Tibial artery (tissue), 4 donors: ENCODE measurements around the gene SP110.
"Not testable (repeated sequence)": the region's sequence is repeated elsewhere in the genome, so short reads cannot be mapped to it uniquely, and the experiment has no call there.

Experiments used
- DNase-seq, 2 donors: peaks; one replicate each; pipeline ENCODE4 v3.0.0-alpha.2; 2019
- H3K27ac ChIP-seq, 2 donors: fragments of 200-600 bp; sonication (generic) in 1 of 2; 1 replicate in 1 of 2; 2 replicates in 1 of 2; pipeline ENCODE4 v1.5.1; 2018 to 2019; ENCODE audit warnings: mild to moderate bottlenecking in 1 of 2
- H3K27me3 ChIP-seq, 2 donors: fragments of 200-600 bp; sonication (generic) in 1 of 2; one replicate each; pipeline versions ENCODE4 v1.5.1 to v1.6.0; 2016 to 2019
- H3K36me3 ChIP-seq, 3 donors: fragments of 200-600 bp; sonication (generic) in 2 of 3; one replicate each; pipeline ENCODE4 v1.5.1; 2016 to 2019; ENCODE audit warnings: mild to moderate bottlenecking in 2 of 3
- H3K4me1 ChIP-seq, 4 donors: fragments of 200-600 bp; sonication (generic) in 2 of 4; 1 replicate in 3 of 4; 2 replicates in 1 of 4; pipeline ENCODE4 v1.5.1; 2016 to 2019
- H3K4me3 ChIP-seq, 2 donors: fragments of 200-600 bp; sonication (generic) in 1 of 2; 1 replicate in 1 of 2; 2 replicates in 1 of 2; pipeline ENCODE4 v1.5.1; 2018 to 2019; ENCODE audit warnings: mild to moderate bottlenecking in 2 of 2
- H3K9me3 ChIP-seq, 3 donors: fragments of 200-600 bp; sonication (generic) in 1 of 3; one replicate each; pipeline ENCODE4 v1.5.1; 2016 to 2019
- CTCF ChIP-seq, 2 experiments: fragments of 200-600 bp in 1 of 2; fragments of 450-650 bp in 1 of 2; IDR thresholded peaks; one replicate each; pipeline ENCODE4 v1.5.1; 2017 to 2019; ENCODE audit warnings: antibody characterized with exemption in 2 of 2, mild to moderate bottlenecking in 1 of 2, moderate library complexity in 1 of 2
- intact Hi-C: fragments of 100-400 bp; cut with DNase I; formaldehyde crosslinking; loops from one replicate; pipeline ENCODE4 v1.15.0; 2023; ENCODE audit warnings: low total_unique reads

The SP110 gene

DNA sequence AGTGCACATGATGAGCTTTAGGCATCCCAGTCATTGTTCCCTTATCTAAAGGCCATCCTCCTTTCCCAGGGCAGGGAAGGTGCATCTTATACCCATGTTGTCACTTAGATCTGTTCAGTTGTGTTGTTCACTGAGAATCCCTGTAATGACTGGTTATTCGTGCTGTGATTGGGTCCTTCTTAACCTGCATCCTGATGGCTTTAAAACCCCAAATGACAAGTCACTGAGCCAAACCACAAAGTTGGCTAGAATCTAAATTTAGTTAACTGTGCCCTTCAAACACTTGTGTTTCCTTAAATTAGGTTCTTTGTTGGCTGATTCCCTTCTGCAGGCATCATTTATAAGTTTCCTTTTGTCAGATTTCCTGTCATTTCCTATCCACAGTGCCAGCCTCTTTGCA, 92.6 kb downstream of the SP110 start:
- H3K36me3 ChIP-seq = no peaks in the 10 kb centered on the region
- H3K27ac ChIP-seq = no peak overlapping the region
- no peak overlapping the region for H3K4me3 ChIP-seq
- DNase-seq = no peak
- H3K9me3 ChIP-seq = no peaks in the 10 kb centered on the region
- intact Hi-C loops = no loop called here
- no peaks in the 10 kb centered on the region for H3K27me3 ChIP-seq
- H3K4me1 ChIP-seq = no peaks in the 10 kb centered on the region
- no peak for TF ChIP-seq CTCF (IDR thresholded peaks at IDR 0.05)

- H3K27me3 ChIP-seq = no peaks in the 10 kb centered on the region
- H3K4me3 ChIP-seq = no peak overlapping the region
- H3K36me3 ChIP-seq = no peaks in the 10 kb centered on the region
- peak in 1 of 2 donors; percentile 49 for DNase-seq
- H3K9me3 ChIP-seq = no peaks in the 10 kb centered on the region
- no peak overlapping the region for H3K27ac ChIP-seq
- no peaks in the 10 kb centered on the region for H3K4me1 ChIP-seq
- no peak for TF ChIP-seq CTCF (IDR thresholded peaks at IDR 0.05)
- intact Hi-C loops = no loop called here
Observed at GRCh38 chr2:230124757-230125431, 94.9 kb downstream of the SP110 start.

DNA sequence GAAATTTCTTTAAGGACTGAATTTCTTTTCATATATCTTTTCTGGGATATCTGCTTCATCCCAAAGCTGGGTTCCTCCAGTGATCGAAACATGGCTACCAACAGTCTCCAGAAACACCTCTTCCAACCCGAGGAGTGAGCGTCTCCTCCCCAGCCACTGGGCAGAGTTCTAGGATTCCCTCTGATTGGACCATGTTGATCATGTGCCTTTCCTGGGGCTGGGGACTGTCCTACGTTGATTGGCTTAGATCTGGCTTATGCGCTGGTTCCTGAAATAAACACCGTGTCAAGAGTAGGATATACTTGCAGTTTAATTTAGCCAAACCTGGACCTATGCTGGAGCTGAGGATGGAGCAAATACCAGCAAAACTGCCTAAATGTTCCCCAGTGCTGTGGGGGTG, 95.5 kb downstream of the SP110 start:
- DNase-seq = no peak
- H3K27me3 ChIP-seq = no peaks in the 10 kb centered on the region
- H3K27ac ChIP-seq = no peak overlapping the region
- no peak for TF ChIP-seq CTCF (IDR thresholded peaks at IDR 0.05)
- no peaks in the 10 kb centered on the region for H3K36me3 ChIP-seq
- no peaks in the 10 kb centered on the region for H3K4me1 ChIP-seq
- H3K4me3 ChIP-seq = no peak overlapping the region
- H3K9me3 ChIP-seq = no peaks in the 10 kb centered on the region
- intact Hi-C loops = no loop called here

GRCh38 chr2:230120376-230120775, 99.4 kb downstream of the SP110 start:
- H3K9me3 ChIP-seq, H3K27ac ChIP-seq, H3K27me3 ChIP-seq, H3K4me3 ChIP-seq, H3K4me1 ChIP-seq, intact Hi-C loops, H3K36me3 ChIP-seq, DNase-seq: not testable (repeated sequence)

DNA sequence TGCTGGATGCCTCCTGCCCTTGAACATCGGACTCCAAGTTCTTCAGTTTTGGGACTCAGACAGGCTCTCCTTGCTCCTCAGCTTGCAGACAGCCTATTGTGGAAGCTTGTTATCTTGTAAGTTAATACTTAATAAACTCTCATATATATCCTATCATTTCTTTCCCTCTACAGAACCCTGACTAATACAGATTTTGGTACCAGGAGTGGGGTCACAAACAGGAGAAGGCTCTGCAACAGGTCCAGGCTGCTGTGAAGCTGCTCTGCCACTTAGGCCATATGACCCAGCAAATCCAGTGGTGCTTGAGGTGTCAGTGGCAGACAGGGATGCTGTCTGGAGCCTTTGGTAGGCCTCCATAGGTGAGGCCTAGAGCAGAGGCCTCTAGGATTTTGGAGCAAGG, 100.0 kb downstream of the SP110 start:
- DNase-seq, H3K4me1 ChIP-seq, H3K36me3 ChIP-seq, H3K9me3 ChIP-seq, H3K27ac ChIP-seq, H3K4me3 ChIP-seq, H3K27me3 ChIP-seq, intact Hi-C loops: not testable (repeated sequence)
